Regular cardiac myocyte (primary cell): ENCODE data around the gene EXOC4. TPM values are rescaled to one million over a fixed set of nuclear protein-coding genes. Genes with fewer than 3 reads are reported as not detected.

ENCODE experiments used
- total RNA-seq: library from RNA; depleted of rRNA; stranded (reverse); fragments of >200 nt; gene quantifications from 2 replicates; pipeline ENCODE4 v1.2.3, GENCODE V29; 2014

The EXOC4 gene
- total RNA-seq = 69.0 and 110 TPM in 2 replicates

GRCh38 chr7:133252858-133253518 lies at the start of gene EXOC4:
TSS of gene EXOC4 (plus strand) at chr7:133253078.

Other genes starting within 250 kb of the EXOC4 start
- gene CHCHD3, start 171.0 kb upstream of the EXOC4 start, total RNA-seq = 73.3 and 119 TPM in 2 replicates